HG03280 (cell line): ENCODE data around the gene NAA10.

Experiments used
- ATAC-seq: cut with Tn5 transposase; IDR thresholded peaks from one replicate; pipeline ENCODE4 v1.9.1; 2021; ENCODE audit warnings: mild to moderate bottlenecking, moderate library complexity; ENCODE audit not compliant: unreplicated experiment

Gene NAA10

DNA sequence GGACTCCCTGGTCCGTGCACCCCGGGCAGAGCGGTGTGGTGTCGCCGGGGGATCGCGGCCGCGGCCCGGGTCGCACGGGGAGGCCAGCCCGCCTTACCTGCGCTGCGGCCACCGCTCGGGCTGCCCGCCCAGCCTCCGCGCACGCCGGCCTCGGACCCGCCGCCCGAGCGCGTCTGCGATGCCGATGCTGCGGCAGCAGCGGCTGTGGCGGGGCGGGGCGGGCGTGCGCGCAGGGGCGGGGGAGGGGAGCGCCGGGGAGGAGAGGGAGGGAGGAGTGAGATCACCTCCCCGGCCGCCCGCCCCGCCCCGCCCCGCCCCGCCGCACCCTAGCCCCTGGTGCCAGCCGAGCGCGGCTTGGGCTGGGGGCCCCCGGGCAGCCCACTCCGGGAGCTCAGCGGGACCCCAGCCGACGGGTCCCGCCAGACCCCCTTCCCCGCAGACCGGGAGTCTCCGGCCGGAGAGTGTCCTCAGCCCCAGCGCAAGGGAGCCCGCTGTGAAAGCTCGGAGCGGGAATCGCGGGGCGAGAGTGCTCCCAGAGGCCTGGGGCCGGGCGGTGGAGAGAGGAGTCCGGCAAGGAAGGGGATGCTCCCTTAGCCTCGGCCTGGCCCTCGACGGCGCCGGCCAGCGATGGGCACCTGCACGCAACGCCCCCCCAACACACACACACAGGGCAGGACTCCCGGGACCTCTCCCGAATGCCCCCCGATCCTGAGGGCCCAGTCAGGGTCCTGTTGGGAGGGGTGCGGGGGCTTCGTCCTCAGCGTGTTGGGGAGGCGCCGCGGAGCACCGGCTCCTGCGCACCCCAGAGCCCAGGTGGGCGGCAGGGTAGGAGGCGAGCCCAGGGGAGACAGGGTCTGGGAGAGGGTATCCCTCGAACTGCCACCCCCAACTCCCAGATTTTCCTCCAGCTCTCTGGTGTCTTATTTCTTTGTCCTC, 48.6 kb downstream of the NAA10 start, which contains the start of gene L1CAM:
TSS of gene L1CAM (minus strand) at position 206 of the 936 bp plus-strand sequence. CDS start 10,337 bp downstream, outside the sequence.
- ATAC-seq = no peak

DNA sequence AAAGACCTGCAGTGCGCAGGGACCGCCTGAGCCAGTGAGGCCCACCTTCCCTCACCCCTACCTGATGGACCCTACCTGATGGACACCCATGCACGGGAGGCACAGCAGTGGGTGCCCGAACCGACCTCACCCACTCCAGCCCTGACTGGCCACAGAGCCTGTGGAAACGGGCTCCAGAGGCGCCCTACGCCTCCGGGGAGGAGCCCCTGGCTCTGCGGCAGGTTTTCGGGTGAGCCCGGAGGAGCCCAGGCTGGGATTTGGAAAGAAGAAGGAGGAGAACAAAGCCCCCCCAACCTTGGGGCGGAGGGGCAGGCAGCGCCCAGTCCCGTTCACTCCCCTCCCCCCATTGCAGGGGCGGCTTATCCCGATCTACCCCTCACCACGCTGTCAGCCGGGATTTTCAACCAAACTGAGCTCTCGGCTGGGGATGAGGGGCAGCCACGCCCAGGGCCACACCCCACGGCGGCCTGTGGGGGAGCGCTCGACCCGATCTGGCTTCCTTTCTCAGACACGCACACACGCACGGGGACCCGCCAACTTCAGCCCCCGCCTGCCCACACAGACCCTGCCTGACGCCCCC, 49.5 kb downstream of the NAA10 start:
- no peak for ATAC-seq

DNA sequence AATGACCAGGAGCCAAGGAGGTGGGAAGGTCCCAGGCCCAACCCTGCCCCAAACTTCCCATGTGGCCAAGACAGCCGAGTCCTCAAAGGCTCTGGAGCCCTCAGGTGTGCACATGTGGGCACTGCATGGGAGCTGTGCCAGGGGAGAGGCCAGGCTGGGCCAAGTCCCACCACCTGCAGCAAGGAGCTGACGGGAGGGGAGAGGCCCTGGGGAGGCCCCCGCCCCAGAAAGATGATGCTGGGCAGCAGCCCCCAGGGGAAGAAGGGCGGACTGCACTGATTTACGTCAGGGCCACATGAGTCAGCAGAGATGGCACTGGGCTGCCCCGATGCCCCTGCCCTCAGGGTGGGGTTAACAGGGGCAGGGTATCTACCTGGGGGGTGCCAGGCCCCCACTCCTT, 50.2 kb downstream of the NAA10 start:
- no peak for ATAC-seq

DNA sequence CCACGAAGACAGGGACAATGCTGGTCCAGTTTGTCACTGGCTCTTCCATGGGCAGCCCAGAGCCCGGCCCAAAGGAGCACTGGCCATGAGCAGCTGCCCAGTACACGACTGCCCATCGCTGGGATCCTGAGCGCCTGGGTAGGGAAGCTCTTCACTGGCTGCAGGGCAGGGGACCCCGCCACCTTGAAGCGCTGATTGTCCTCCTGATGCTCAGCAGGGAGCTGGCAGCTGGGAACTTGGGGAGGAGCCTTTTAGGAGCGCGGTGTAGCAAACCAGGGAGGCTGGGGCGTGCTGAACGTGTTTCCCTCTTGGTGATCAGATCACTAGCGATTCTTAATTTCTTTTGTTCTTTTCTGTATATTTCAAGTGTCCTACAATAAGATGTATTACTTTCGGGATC, 50.7 kb downstream of the NAA10 start:
- no peak for ATAC-seq

DNA sequence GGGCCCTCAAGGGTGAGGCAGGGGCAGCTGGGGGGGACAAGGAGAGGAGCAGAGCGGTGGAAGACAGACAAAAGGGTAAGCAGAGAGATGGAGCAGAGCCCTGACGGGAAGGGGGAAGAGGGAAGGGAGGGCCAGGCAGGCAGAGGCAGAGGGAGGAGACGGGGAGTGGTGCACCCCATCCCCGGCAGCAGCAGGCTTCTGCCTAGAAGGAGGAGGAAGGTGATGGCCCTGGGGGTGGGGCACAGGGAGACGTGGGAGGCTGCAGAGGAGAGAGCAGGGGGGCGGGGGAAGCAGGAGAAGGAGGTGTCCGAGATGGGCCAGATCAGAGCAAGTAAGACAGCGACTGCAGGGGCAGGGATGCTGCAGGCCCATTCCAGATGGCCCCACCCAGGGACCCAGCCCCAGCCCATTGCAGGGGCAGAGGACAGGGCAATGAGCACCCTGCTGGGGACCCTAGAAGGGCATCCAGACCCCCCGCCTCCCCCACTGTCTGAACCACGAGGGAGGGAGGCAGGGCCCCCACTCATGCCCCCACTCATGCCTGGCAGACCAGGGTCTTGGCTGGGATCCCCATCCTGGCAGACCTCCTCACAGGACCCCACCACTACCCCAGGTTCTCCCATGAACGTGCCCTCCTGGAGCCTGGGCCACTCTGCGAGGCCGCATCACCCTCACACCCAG, 51.5 kb downstream of the NAA10 start:
- no peak for ATAC-seq

DNA sequence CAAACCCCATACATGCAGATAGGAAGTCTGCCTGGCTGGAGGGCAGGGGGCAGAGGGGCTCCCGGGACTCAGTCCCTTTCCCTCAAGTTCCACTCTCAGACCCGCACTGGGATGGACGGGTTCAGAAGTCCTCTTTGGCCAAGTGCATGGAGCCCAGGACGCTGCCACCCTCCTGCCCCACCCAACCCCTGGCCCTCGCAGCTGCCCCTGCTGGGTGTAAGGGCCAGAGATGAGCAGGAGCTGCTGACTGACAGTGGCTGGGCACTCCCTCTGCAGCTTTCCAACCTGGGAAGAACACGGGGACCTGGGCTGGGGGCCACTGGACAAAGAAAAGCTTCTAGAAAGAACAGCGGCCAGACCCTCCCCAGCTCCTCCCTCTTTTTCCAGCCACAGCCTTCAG, 52.3 kb downstream of the NAA10 start:
- no peak for ATAC-seq

DNA sequence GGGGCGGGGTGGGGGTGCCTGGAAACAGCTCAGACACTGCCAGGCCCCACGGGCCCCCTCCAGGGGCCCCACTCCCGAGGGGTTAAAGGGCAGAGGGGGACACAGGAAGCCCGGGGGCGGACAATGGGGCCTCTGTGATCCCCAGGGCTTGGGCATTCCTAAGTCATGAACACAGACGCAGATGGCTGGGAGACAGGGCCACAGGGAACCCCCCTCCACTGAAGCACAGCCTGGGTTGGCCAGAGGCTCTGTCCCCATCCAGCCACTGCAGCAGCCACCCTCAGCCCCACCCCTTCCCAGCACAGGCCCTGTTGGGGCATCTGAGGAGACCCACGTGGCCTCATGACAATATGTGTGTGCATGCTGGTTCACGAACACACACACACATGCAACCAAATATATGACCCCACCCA, 52.7 kb downstream of the NAA10 start:
- no peak for ATAC-seq

DNA sequence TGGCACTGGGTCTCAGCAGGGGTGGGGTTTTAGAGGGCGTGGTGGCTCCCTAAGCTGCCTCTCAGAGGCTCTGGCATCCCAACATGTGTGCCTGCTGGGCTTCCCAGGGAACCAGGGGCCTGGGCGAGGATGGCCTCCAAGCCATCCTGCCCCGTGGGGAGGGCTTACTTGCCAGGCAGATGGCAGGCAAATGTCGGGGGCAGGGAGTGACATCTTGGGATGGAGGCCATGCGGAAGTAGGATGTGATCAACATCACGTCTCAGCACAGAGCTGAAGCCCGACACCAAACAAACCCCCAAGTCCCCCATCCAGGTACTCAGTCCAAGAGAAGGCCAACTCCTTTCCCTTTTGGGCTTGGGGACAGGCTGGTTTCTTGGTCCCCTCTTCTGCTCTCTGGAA, 53.6 kb downstream of the NAA10 start:
- no peak for ATAC-seq

DNA sequence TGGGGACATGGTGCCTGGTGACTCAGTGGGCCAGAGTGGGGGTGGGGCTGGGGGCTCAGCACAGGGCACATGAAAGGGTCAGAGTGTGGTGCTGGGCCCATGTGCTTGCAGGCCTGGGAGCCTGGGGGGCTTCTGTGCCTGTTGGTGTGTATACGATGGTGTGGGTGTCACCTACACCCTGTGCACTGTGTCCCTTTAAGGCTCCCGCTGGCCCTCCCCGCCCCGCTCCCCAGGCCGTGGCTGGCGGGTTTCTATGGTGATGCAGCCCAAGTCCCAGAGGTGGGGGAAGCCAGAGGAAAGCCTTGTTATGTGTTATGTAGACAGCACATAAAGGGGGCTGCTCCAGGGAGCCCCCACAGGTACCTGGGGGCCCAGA, 54.4 kb downstream of the NAA10 start:
- ATAC-seq = no peak

DNA sequence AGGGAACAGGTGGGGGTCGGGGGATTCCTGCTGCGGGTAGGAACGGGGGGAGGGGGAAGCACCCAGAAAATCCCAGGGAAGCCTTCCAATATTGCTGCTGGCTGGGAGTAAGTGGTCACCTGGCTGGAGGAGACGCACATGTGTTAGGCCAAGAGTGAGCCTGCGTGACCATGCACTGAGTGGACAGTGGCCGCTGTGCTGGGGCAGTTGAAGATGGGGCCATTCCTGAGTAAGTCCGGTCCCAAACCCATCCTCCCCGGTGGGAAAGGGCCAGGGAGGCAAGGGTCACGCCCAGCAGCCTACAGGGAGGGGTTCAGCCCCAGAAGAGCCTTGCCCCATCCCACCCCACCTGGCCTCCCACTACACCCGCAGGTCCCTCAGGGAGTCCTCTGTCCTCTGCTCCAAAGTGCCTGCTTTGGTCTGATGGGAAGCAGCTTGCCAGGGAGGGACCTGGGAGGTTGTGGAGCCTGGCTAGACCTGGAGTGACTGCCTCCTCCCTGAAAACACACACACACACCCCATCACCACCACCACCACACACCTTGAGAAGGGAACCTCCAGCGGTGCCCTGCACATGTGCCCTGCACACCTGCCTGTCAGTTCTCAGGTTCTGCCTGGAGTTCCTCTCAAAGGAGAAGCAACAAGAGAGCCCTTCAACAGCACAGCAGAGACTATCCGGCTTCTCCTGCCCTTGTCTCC, 54.9 kb downstream of the NAA10 start:
- ATAC-seq = no peak
